PFSK-1 (cell line): ENCODE results near the gene TMEM50B.

Experiments used
- FOXP2 ChIP-seq: optimal IDR thresholded peaks from 2 replicates; pipeline ENCODE3; 2011; ENCODE audit warnings: borderline replicate concordance, control low read depth, inconsistent platforms; ENCODE audit not compliant: insufficient read depth; ENCODE audit errors: extremely low read length, extremely low read depth
- POLR2AphosphoS5 ChIP-seq: IDR thresholded peaks from 2 replicates; pipeline ENCODE4 v1.6.1; 2012; ENCODE audit warnings: low read depth, mild to moderate bottlenecking, control low read depth, low read length, moderate library complexity
- REST ChIP-seq, 2 experiments: IDR thresholded peaks; 2 replicates each; pipeline versions ENCODE4 v1.6.1 to v1.8.0; 2011 to 2012; ENCODE audit warnings: low read depth in 2 of 2, low read length in 2 of 2, control low read depth in 1 of 2, inconsistent platforms in 1 of 2, mild to moderate bottlenecking in 1 of 2, moderate library complexity in 1 of 2; ENCODE audit not compliant: insufficient read depth in 1 of 2
- SIN3A ChIP-seq: IDR thresholded peaks from 2 replicates; pipeline ENCODE4 v1.6.1; 2012; ENCODE audit warnings: mild to moderate bottlenecking, low read length, moderate library complexity, borderline replicate concordance; ENCODE audit not compliant: insufficient read depth
- TAF1 ChIP-seq: IDR thresholded peaks from 2 replicates; pipeline ENCODE4 v1.6.1; 2012; ENCODE audit warnings: low read length, control low read depth, borderline replicate concordance; ENCODE audit not compliant: insufficient read depth

- TF ChIP-seq REST (IDR thresholded peaks at IDR 0.05; ENCODE audit: insufficient read depth in 1 of 2, low read depth in 2 of 2, low read length in 2 of 2) = no peak
- no peak for TF ChIP-seq SIN3A
- no peak for TF ChIP-seq FOXP2
- no peak for TF ChIP-seq TAF1
- TF ChIP-seq POLR2AphosphoS5 = no peak
Measured at GRCh38 chr21:33414068-33414467, 65.7 kb downstream of the TMEM50B start.
